KG1 (cell line): ENCODE data around the gene HEMK1.

ENCODE experiments used
- DNase-seq: peaks from one replicate; lab custom pipeline; 2025; lab: John Stamatoyannopoulos, UW

Gene HEMK1

DNA sequence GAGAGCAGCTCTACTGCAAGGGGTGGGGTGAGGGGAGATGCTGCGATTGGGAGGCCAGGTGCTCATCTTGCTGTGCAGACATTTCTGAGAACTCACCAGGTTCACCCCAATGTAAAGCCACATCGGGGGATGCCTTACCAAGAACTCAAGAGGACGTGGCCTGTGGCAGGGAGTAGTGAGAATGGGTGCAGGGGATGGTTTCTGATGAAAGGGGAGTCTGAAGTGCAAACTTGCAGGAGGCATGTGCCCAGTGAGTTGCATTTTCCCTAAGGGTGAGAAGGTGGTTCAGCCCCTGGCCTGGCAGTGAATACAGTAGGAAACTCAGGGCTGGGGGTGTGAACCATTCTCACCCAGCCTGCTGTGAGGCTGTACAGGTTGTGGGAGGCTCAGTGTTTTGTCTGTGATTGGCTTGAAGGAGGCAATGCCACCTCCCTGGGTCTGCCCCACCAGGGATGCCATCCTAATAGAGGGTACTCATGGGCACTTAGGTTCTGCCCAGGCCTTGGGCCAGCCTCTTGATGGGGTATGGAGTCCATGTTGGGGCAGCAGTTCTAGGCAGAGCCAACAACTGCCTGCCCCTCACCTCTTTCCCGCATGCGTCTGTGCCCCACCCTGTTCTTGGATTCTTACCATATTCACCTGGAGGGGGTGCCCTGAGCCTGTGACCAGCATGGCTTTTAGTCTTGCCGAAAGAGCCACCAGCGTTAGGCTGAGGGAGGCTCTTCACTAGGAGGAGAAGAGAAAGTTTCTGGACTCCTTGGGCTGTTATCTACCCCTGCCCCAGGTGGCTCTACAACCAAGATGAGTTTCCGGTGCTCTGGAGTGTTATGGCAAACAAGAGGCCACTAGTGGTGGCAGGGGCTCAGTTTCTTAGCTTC is 4.5 kb downstream of the HEMK1 start:
- DNase-seq: no peak

DNA sequence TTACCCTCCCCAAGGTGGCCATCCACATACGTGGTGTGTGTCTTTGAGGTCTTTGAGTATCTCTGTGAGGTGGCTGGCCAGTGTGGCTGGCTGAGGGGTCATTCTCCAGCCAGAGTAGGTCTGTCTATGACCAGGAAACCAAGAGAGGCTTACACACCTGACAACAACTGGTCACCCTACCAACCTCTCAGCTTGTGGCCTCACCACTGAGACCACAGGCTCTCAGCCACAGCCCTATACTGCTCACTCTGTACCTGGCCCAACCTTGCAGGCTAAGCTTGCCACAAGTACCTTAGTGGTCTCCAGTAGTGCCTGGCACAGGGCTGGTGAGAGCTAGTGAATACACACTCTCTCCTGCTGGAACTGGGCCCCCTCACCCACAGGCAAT is 5.1 kb downstream of the HEMK1 start:
- DNase-seq: no peak

DNA sequence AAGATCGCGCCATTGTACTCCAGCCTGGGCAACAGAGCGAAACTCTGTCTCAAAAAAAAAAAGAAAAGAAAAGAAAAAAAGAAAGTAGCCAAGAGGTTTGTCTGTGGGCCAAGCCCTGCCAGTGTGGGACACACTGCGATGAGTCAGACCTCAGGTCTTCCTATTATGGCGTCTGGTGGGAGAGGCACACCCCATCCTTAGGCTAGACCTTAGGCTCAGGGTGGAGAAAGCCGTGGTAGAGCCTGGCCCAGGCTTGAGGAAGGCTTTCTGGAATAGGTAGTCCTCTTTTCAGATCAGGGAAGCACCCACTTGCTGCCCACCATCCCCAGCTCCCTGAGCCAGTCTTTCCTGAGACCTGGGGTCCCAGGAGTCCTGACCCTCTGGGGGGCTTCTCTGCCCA is 6.0 kb downstream of the HEMK1 start:
- DNase-seq: no peak

DNA sequence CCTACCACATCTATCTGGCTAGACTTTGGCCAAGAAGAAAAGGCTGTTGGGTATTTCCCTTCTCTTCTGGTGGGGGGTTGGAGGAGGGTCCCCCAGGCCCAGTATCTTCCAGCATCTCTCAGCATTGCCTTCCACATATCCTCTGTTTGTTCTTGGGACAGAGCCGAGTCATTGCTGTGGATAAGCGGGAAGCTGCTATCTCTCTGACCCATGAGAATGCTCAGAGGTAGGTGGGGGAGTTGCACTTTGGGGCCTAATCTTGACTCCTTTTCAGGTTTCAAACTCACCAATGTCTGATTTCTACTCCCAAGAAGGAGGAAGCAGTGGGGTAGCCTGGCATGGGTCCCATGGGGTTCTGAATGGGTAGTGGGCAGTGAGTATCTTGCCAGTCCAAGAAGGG is 8.0 kb downstream of the HEMK1 start:
- DNase-seq: no peak

DNA sequence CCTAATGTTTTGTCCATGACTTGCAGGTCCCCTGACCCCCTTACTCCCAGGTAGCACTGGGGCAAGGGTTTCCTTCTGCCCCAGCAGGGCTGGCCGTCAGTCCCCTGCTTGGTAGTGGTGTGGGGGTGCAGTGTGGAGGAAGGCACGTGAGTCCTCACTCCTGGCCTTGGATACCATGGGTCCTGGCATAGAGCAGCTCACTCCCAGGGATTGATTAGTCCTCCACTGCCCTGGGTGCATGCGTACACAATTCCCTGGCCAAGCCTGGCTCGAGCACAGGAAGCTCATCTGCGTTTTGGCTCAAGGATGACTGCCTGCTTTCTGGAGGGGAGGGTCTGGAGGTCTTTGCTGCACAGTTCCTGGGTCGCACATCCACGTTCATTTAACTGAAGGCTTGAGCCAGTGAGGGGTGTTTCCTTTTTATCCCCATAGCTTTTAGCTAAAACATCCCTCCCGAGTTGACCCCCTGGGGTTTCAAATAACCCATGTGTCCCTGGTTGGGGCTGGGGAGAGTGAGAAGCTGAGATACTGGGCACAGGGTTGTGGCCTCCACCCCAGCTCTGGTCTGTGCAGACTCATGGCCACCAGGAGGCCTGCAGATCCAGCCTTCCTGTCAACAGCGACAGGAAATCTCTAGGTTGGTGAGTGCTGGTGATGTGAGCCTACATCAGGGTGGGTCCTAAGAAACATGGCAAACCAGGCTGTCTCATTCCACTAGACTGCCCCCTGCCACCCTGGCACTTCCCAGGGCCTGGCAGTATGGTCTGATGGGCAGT is 11.5 kb downstream of the HEMK1 start:
- no peak for DNase-seq

DNA sequence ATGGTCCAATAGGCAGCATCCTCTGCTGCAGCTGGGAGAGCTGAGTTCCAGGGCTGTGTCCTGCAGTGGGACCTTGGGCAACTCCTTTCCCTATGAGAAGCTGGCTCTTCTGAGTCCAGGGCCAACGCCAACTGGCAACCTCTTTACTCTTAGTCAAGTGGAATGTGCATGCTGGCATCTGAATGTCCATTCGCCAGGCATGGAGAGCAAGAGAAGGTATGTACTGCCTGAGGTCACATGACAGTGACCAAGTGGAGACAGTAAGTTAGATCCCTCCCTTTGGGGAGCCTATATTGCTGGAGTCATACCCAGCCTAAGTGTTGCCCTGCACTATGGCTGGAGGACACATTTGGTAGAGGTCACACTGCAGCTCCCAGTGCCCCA is 12.1 kb downstream of the HEMK1 start:
- DNase-seq: no peak

DNA sequence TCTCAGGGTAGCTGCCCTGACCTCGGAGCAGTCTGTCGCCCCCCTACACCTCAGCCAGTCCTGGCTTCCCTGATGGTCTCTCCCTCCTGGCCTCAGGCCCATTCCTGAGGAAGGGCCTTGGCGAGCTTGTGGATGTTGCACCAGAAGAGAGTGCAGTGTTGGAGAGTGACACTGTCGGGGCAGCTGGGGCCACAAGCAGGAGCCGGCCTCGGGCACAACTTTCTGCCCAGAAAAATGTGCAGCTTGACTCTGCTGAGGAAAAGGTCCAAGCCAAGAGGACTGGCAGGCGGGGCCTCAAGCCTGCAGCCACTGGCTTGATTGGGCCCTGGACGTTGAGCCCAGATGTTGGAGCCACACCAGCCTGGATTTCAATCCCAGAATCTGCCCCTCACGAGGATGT is 12.8 kb downstream of the HEMK1 start:
- no peak for DNase-seq

DNA sequence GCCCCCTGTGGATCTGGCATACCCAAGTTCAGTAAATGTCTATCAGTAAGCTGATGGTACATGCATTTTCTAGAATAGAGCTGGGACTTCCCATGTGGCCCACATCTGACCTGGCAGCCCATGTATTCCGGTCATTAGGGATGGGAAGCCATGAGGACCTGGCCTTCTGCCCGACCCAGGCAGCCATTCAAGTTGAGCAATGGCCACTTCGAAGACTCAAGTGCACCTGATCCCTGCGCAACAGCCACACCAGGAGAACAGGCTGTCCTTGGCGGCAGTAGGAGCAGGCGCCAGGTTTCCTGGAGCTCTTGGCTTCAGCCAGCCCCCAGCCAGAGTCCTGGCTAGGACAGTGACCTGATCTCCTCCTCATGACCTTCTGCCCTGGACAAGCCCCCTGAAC is 14.6 kb downstream of the HEMK1 start:
- DNase-seq: no peak

DNA sequence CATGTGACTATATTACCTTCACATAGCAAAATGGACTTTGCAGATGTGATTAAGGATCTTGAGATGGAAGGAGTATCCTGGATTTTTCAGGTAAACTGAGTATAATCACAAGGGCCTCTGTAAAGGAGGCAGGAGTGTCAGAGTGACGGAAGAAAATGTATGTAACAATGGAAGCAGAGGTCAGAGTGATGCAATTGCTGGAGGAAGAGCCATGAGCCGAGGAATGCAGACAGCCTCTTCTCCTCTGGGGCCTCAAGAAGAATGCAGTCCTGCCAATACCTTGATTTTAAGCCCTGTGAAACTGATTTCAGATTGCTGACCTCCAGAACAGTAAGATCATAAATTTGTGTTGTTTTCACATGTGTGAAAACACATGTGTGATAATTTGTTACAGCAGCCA is 15.1 kb downstream of the HEMK1 start:
- no peak for DNase-seq

DNA sequence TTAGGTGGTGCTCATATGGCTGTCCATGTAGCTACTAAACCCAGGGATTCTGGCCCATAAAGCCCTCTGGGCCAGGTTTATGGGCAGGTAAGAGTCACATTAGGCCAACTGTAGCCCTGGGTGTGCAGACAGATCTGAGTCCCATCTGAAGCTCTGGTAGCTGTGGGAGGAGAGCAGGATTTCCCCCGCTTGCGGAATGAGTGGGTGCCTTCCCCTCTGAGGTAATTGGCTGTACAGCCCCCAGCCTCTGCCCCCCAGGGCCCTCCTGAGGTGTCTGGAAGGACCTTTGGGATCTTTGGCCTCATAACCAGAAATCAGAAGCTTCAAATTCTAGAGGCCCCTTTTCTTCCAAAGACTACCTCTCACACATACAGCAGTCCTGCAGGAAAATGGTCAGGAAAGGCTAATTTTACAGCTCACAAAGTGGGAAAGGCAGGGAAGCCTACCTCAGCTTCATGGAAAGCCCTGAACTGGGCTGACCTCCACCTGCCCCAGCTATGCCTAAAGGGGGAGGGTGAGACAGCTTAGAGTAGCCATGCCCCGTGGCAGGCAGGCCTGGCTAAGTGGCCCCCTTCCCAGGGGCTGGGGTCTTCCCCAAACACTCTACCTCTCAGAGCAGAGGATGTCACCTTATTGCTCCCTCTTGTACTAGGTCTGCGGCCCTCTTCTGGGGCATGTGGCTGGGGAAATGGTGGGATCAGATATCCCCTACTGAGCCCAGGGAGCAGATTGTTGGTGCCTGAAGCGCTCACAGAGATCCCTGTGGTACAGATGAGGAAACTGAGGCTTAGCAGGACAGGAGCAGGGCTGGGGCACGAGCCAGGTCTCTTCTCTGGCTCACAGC is 16.8 kb downstream of the HEMK1 start:
- no peak for DNase-seq

DNA sequence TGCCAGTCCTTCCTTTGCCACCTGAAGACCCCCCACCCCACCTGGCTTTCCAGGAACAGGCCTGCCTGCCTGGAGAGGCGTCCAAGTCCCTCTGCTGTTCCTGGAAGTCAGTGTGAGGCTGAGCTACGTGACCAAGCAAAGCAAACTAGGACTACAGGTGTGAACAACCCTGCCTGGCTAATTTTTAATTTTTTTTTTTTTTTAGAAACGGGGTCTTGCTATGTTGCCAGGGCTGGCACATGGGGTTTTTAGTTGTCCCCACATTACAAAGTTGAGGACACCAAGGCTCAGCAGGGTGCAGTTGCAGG is 17.4 kb downstream of the HEMK1 start:
- no peak for DNase-seq

DNA sequence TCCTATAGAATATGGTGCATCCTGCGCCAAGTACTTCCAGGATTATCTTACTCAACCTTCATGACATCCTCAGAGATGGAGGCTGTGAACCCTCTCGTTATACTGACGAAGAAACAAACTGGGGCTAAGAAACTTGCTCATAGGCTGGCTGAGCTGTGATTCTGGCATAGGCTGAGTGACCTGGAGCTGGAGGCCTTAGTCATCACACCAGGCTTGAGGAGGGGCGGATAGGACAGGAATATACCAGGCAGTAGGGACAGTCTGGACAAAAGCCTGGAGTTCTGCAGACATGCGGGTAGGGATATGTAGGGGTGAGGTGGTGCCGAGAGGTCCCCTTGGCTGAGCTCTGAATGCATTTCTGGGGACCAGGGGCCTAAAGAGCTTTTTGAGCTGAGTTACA is 18.1 kb downstream of the HEMK1 start:
- no peak for DNase-seq

DNA sequence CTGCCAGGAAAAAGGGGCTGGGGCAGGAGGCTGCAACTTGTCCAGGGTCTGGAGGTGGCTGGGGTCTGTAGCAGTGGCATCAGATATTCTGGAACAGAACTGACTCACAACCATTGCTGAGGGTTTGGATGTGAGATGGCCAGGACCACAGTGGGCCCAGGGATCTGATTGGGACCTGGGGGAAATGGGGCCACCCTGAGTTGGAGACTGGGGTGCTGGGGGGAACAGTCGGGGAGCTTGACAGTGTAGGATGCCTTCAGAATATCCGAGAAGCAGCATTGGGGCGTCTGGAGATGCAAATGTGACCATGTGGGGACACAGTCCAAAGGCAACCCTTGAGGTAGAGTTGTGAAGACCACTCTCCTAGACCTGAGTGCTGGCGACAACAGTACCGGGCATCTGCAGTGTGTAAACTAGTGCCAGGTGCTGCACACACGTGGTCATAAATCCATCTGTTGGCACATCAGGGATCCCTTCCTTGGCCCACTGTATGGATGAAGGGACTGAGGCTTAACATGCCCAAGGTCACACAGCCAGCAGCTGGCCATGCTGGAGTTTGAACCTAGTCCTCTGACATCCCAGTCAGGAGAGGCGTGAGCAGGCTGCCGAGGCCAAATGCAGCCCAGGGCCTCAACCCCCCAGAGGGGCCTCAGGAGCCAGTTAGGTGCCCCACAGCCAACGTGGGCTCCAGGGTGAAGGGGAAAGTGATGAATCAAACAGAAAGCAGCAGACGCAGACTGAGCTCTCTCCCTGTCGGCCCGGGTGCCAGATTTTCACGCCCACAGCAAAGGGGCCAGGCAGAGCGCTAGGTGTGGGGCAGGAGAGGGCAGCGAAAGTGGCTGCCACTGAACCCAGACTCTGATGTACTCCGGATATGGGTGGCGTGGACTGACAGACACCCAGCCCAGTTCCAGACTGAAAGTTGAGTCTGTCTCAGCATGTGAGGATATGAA is 18.8 kb downstream of the HEMK1 start:
- DNase-seq: no peak

DNA sequence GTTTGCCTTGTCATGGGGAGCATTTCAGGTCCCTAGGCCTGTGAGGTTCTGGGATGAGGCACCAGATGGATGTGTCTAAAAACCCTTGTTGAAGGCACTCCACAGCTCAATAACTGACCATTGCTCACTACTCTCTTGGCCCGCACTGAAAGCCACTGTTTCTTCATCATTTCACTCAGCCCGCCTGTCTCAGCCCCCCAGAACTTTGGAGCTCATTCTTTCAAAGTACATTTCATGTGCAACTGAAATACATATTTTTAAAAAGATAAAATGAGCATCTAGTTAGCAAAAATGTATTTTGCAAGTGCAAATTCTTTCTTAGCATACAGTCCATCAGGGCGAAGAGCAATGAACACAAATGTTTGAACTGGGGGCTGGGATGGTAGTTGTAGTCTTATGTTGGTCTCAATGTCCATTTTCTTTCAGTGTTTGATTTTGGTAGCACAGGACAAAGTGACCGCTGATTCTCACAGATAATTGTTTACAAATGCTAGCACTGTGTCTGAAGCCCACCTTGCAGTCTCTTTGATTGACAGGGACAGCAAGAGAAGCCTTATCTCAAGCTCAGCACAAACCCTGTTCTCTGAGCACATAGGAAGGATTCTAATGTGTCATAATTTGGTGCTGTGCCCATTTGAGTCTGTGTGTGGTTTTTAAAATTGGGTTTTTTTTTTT is 19.6 kb downstream of the HEMK1 start:
- DNase-seq: no peak

DNA sequence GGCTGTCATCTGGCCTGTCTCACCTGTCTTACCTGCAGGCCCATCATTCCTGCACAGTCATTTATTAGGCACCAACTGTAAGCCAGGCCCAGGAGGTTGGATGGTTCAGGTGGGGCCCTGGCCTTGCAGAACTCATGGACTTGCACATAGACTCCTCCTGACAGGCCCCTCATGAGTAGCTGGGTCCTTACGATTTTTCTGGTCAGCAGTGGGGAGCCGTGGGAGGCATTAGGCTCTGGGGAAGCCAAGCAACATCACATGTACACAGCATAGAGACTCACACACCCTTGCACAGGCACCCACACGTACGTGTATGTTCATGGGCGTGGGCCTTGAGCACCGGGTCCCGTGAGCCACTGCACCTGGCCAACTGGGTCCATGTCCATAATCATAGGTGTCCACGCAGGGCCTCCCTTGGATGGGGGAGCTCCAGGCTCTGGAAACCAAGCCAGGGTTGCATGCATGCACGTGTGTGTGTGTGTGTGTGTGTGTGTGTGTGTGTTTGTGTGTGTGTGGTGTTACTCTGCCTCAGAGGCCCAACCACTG is 21.9 kb downstream of the HEMK1 start:
- no peak for DNase-seq

DNA sequence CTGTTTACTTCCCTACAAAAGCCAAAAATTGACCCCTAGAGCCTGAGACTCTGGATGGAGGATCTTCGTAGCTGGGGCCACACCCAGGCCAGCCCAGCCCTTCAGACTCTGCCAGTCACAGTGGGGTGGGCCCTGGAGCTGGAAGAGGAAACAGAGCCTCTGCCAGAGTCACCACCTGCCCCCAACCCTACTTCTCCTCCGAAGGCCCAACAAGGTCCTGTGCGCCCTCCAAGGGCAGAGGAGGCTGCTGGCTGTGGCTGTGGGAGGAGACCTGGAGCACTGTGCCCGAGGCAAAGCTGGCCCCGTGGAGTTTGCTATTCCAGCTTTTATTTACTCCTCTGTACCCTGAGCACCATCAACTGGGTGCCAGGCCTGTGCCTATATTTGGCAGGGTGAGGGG is 23.2 kb downstream of the HEMK1 start:
- no peak for DNase-seq

DNA sequence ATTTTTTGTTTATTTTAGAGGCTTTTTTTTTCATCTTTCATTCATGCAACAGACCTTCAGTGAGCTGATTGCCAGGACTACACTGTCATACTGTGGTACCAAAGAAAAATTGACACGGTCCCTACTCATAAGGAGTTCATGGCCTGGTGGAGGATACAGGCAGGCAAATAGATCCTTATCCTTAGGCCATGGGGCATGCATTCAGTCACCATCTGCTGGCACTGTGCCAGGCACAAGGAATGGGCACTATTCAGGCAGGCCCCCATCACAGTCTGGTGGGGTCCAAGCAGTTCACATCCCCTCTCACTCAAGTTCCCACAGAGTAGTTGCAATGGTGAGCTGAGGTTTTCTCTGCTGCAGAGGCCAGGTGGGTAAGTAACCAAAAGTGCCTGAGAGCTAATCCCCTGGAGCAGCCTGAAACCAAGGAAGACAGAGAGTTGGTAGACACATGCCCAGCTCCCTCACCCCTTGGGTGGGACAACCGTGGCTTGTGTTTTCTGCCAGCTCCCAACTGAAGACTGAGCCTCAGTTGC is 25.0 kb downstream of the HEMK1 start:
- no peak for DNase-seq

DNA sequence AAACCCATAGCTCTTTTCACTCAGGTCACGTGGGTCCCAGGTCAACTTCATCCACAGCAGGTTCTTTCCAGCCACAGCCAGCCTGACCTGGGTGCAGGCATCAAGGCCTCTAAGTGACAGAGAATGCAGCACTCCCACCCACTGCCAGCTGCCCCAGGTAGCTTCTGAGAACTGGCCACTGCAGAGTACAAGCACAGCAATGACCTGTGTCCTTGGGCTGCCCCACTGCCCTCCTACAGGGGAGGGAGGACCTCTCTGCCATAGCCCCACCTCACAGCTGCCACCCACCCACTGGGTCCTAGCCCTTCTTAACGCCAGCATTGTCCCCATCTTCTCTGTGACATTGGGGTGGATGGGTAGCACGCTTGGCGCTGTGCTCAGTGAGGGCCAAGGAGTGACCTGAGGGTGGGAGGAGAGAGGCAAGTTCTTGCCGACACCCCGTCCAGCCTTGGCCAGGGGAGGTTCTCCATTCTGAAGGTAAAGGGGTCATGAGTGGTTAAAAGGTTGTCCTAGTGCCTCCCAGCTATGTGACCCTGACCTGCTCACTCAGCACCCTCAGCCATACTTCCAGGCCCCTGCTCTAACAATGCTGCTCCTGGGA is 29.9 kb downstream of the HEMK1 start:
- DNase-seq: no peak

DNA sequence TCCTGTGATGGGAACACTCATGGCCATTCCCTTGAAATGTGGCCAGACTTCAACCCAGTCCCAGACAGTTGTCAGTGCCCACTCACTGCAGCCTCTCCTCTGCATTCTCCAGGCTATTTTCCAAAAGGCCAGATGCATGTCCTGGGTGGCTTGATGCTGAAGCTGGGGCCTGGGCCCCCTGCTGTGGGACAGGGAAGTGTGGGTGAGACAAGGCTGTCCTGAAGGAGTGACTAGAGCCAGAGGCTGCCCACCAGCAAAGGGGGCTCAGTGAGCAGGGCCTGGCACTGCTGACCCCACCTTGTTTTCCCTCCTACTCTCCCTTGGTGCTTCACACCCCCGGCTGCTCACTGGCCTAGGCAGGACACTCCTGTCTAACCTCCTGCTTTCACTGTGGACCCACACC is 30.4 kb downstream of the HEMK1 start:
- DNase-seq: no peak

DNA sequence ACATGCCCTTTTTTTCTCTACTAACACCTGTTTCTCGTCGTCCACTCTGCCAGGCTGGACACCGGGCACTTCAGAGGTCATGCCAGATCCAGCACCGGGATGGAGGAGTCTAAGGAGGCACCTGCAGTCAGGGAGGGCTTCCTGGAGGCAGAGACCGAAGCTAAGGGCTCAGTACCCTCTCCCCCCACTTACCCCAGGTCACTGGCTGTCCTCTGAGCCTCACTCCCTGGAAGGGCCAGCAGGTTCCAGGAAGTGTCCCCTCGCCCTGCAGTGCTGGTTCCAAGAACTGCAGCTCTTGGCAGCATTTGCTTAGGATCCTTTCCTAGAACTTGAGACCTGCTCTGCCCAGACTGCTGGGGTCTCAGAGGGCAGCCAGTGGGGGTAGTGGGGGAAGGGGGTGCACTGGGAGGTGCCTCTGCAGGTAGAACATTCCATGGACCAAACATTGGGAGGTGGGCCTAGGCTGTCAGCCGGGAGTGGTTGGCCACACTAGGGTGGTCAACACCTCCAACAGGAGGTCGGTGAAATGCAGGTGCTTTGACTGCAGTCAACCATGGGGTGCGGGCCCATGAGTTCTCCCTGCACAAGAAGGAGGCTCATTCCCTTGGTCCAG is 30.9 kb downstream of the HEMK1 start:
- DNase-seq: no peak
